ENCODE data around the gene GNA12. TPM values are rescaled to one million over a fixed set of nuclear protein-coding genes. Genes with fewer than 3 reads are reported as not detected.

The GNA12 gene
- polyA plus RNA-seq, 1 of the 3 experiments (the other 2 are of a cell fraction) = 64.8 TPM

- no peaks in the 10 kb centered on the region for H3K79me2 ChIP-seq (ENCODE audit: insufficient read depth)
- POLR2A ChIA-PET = no interaction called here
- WGBS (ENCODE audit: low lambda C conversion rate) = 51% methylated on average over 6 of the region's 7 CpGs
- CTCF ChIA-PET = interaction anchor here (0.5 to 4.7 kb wide), 54 partner anchors 8 to 1743 kb away, joined by 3 to 54 read pairs (median 4); partner anchors contain the start of gene SDK1
- no peaks in the 10 kb centered on the region for H3K9me3 ChIP-seq
- no peak overlapping the region for H3K27ac ChIP-seq (ENCODE audit: low read depth in 2 of 2, low read length in 1 of 2)
- no peaks in the 10 kb centered on the region for H4K20me1 ChIP-seq (ENCODE audit: insufficient read depth)
- no peak overlapping the region for H3K9ac ChIP-seq
- no peaks in the 10 kb centered on the region for H3K27me3 ChIP-seq (ENCODE audit: insufficient read depth)
- TF ChIP-seq REST (IDR thresholded peaks at IDR 0.05; ENCODE audit: low read depth, low read length) (no peak), ZBTB33 (IDR thresholded peaks at IDR 0.05; ENCODE audit: borderline replicate concordance, low read depth) (no peak), FOXJ3 (CRISPR knock-in tag; IDR thresholded peaks at IDR 0.05) (no peak), SIN3A (IDR thresholded peaks at IDR 0.05; ENCODE audit: borderline replicate concordance, low read depth, low read length) (no peak), TAF1 (IDR thresholded peaks at IDR 0.05; ENCODE audit: borderline replicate concordance, low read depth, low read length) (no peak), JUND (IDR thresholded peaks at IDR 0.05) (no peak), TCF12 (IDR thresholded peaks at IDR 0.05) (no peak), YY1 (IDR thresholded peaks at IDR 0.05; ENCODE audit: low read depth) (no peak), PBX3 (IDR thresholded peaks at IDR 0.05) (no peak)
- TF ChIP-seq, protein P1, sequence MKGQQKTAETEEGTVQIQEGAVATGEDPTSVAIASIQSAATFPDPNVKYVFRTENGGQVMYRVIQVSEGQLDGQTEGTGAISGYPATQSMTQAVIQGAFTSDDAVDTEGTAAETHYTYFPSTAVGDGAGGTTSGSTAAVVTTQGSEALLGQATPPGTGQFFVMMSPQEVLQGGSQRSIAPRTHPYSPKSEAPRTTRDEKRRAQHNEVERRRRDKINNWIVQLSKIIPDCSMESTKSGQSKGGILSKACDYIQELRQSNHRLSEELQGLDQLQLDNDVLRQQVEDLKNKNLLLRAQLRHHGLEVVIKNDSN (IDR thresholded peaks at IDR 0.05; ENCODE audit: borderline replicate concordance, low read depth) = no peak
- H3K4me1 ChIP-seq (ENCODE audit: control insufficient read depth in 1 of 2, insufficient read depth in 2 of 2, low read depth in 1 of 2, low read length in 1 of 2) = peaks cover 0 to 2% of the 10 kb centered on the region in 2 experiments; a peak in 1 of 4 replicates
- H3K4me3 ChIP-seq (ENCODE audit: low read depth in 2 of 2, low read length in 1 of 2) = no peak overlapping the region
- no peak overlapping the region for H2AFZ ChIP-seq (ENCODE audit: low read depth)
- no peaks in the 10 kb centered on the region for H3K36me3 ChIP-seq (replicated peaks in 1 of 2; ENCODE audit: control insufficient read depth in 1 of 2, insufficient read depth in 2 of 2, low read length in 1 of 2)
- no peak overlapping the region for H3K4me2 ChIP-seq
- H3F3A ChIP-seq (replicated peaks; ENCODE audit: insufficient read depth) = no peaks in the 10 kb centered on the region
- no peak for DNase-seq
- H3K9me2 ChIP-seq = no peaks in the 10 kb centered on the region
These were observed 43.7 kb upstream of the GNA12 start for GRCh38 chr7:2887816-2888215.
